Activated CD4-positive, alpha-beta T cell treated with anti-CD3 and anti-CD28 coated beads, Interleukin-2, Interleukin-6, amounts not matched to agents 100 ng/mL and 50 ng/mL, durations not matched to agents 16 hours and 8 hours (primary cell): ENCODE results near the gene MLLT10.

Experiments used
- DNase-seq: peaks from one replicate; pipeline ENCODE4 v3.0.0-alpha.2; 2020

The MLLT10 gene

DNA sequence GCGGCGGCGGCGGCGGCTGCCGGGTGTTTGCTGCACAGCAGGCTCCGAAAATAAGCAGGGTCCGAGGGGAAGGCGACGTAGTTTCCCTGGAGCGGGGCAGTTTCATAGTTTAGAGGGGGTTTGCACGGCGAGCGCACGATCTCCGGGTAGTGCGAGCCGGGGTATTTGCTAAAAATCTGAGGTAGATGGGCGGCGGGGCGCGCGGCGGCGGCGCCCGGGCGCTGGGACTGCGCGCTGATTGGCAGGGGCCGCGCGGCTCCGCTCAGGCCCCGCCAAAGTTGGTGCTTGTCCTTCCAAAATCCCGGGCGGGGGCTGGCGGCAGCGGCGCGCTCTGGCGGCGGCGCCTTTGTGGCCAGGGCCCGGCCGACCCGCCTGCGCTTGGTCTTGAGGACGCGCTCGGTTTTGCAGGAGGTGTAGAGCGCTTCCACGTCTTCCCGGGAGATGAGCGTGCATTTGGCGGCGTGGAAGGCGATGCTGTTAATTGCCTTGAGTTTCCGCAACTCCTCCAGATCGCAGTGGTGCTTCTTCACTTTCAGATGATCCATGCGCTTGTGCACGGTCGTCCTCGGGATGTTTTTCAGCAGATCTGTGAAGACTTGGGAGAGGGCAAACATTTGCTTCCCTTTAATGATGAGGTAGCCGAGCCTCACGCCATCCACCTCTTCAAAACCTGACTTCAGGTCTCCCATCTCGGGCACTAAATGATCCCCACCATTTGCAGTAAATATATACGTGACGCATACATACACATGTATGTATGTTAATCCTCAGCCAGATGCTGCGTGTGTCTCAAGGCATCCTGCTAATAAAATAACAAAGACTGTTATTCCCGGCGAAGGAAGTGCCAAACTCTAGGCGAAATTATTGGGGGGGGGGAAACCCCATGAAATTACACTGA lies 16.6 kb upstream of the MLLT10 start:
- DNase-seq, result peak; percentile 49

DNA sequence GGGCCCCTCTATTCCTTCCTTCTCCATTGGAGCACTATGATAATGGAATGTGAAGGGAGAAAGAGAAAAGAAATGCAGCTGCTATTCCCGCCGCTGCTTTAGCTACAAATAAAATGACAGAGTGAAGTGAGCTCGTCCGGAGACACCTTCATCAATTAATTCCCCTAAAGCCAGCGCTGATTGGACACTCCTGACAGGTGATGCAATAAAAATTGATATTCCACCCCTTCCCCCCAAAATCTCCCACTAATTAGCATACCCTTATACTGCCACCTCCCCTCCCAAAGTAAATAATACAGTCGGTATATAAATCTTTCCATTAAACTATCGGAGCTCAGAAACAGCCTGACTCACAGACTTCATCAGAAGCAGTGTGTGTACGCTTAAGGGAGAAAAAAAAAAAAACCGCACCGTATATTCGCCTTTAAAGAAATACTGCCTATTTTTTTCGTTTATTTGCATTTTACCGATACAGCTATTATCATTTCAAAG lies 15.8 kb upstream of the MLLT10 start:
- DNase-seq, result no peak

DNA sequence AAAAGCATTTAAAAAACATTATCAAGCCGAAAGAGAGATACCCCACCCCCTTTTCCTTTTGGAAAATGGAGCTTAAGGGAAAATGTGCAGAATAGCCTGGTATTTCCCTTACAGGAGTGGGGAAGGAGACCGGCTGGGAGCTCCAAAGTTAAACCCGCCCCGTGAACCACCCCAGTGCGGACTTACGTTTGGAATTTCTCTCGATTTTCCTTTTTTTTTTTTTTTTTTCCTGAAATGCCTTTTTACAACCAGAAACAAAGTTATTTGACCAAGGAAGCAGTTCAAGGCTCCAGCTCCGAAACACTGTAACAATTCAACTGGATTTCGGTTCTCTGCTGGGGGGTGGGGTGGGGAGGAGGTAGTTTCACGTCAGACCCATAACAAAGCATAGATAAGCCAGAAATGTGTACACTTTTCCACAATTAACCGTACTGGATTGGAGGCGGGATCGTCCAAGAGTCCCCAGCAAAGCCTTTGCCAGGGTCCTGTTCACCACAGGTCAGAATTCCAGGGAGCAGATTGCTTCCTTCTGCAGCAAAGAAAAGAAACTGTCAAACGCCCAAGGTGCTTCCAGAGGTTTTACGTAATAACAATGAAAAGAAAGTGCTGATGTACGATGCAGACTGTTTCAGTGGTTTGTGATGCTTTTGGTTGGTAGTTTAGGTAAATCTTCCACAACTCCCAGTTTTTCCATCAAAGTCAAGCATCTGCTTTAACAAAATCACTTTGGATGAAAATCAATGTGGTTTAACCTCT lies 15.2 kb upstream of the MLLT10 start:
- no peak for DNase-seq

DNA sequence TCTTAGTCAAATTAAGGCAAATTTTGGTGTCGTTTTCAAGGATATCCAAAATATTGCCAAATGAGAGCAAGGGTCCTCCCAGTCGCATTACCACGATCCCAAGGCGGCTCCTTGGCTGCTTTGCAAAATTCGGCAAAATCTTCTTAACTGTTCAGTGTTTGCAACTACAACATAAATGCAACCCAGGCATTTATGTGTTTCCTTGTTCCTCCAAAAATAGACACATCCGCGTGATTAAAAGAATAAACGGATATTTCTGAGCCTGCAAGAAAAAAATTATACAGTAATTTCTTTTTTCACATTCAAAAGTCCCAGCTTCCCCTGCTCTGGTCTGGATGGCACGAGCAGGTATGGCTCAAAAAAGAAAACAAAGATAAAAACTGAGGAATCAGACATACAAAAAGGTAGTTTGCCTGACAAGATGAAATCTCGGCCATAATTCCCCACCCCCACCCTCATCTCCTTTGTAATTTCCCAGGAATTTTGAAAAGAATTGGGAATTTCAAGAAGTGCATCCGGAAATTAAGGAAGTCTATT lies 14.6 kb upstream of the MLLT10 start:
- DNase-seq, result no peak

DNA sequence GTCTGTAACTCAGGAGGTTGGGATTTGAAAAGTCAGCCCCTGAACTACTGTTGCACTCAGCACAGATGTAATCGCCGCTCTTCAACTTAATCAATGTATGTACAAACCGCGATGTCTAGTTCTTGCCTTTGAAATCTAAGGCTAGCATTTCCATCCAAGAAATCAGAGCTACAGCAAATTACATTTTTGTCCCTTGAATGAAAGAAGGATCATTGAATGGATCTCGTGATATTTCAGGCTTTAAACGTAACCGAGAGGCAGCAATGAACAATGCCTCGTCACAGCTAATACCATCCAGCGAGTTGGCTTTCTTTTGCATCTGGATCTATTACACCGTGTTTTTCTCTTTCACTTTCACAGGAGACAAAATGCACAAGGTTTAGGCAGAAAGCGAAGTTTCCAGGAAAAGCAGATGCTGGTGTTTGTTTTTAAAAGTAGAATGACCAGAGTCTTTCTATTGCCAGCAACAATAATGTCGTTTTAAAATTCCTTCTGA lies 14.0 kb upstream of the MLLT10 start:
- peak; percentile 51 for DNase-seq

DNA sequence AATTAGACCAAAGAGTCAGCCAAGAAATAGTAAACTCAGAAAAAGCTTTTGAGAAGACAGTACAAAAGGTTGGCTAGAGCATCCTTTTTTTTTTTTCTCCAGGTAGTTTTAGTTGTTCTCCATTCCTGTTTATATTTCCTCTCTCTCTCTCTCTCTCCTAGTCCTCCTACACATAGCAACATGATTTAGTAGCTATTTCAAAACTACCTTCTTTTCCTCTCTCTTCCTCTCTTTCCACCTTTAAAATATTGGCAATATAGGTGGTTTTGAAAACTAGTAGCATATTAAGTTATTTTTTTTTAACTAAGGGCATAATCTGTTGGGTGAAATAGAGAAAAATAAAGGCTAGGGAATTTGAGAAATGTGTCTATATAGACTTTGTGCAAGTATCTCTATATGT lies 13.5 kb upstream of the MLLT10 start:
- no peak for DNase-seq

DNA sequence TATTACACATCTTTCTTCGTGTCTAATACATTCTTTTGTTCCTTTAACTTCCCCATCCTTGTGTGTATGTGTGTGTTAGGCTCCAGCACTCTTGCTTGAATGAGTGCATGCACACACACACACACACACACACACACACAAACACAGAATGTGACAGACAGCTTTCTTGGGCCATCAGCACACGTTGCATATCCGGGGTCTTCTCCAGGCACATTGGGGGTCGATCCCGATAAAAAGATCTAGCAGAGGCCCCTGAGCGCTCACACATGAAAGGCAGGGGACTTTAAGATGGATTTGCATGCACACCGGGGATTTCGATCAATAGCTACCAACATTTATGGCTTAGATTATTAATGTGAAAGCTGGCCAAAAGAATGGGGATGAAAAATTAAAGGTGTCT lies 13.1 kb upstream of the MLLT10 start:
- DNase-seq, result no peak

DNA sequence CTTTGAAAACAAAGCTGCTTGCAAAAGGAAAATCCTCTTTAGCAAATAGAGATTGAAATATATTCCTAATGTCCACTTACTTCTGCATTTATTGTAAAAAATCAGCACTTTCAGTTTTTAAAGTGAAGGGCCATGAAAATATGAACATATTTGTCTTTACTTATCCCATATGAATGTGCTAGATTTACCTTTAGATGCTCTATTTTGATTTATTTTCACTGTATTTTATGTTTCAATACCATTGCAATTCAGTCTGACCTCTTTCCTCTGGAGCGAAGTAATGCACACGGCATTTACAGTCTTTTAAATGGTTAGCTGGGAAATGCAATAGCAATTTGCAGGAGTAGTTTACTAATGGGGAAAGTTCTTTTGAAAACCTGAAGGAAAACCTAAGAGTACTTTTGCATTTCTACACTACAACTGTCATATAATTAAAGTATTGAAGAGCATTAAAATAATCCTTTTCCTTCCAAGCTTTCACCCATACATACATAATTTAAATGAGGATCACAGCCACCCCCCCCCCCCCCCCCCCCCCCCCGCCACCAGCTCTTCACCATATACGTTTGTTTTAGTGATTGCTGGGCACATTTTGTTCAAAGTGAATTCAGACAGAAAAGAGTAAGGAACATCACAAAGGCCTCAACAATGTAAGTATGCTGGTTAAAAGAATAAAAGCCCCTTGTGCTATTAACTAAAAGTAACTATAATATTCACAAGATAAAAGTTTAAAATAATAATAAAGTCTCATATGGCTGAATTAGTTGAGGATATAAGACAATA lies 12.1 kb upstream of the MLLT10 start:
- DNase-seq, result no peak

DNA sequence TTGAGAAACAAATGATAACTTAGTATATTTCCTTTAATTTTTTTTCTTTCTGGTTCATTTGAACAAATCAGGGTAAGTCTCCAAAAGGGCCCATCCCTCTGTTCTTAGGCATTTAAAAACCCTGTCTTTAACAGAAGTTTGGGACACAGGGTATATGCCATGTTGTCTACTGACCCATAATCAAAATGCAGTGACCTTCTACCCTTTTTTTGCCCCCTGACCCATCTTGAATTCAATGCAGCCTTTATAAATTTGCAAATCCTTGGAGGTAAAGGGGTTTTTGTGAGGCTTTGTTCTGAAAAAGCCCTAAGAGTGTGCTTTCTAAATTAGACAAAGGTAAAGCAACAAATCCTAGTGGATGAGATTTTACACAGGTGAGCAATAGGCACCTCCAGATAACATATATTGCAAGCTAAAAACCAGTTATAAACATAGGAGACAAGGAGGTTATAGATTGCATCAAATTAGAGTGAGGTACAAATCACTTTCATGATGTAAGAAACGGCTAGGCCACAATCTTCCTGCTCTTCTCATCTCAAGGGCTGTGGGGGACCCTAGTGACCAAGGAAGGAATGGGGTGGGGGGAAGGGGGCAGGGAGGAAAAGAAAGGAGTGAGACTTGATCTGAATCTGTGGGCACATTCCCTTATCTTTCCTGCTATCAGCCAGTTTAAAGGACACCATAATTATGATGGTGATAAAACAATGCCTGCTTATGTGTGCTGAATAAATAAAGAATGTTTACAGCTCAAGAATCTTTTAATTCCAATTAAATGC lies 11.2 kb upstream of the MLLT10 start:
- DNase-seq, result no peak

DNA sequence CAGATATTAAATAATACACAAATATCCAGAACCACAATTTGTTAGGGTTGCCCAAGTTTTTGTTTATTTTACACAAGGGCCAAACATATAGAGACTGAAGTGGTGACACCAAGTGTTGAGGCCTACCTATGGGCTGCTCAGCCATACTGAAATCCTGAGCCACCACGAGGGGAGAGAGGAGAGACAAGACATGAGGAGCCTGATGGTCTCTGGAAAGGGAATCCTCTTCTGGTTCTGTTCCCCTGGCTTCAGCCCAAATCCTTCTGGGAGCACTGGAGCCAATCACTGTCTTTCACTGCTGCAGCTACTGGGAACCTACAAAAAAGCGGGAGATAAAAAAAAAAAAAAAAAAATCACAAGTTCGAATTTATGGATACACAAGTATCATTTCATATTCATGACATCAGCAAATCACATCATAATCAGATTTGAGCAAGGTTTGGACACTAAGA lies 10.4 kb upstream of the MLLT10 start:
- DNase-seq, result no peak

DNA sequence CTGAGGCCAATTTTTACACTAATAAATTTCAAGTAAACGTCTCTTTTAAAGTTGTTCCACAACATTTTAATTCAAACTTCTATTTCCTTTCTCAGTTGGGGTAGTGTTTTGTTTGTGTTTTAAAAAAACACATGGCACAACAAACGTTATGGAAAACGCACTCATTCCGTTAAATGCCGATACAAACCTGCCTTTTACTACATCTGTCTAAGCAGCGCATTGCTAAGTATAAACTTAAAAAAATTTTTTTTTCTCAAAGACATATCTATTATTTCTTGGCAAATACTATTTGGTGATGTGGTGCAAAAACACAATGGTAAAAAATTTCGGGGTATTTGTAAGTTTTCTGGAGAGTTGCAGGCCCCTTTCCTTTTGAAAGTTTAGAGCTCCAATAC lies 9.9 kb upstream of the MLLT10 start:
- no peak for DNase-seq

DNA sequence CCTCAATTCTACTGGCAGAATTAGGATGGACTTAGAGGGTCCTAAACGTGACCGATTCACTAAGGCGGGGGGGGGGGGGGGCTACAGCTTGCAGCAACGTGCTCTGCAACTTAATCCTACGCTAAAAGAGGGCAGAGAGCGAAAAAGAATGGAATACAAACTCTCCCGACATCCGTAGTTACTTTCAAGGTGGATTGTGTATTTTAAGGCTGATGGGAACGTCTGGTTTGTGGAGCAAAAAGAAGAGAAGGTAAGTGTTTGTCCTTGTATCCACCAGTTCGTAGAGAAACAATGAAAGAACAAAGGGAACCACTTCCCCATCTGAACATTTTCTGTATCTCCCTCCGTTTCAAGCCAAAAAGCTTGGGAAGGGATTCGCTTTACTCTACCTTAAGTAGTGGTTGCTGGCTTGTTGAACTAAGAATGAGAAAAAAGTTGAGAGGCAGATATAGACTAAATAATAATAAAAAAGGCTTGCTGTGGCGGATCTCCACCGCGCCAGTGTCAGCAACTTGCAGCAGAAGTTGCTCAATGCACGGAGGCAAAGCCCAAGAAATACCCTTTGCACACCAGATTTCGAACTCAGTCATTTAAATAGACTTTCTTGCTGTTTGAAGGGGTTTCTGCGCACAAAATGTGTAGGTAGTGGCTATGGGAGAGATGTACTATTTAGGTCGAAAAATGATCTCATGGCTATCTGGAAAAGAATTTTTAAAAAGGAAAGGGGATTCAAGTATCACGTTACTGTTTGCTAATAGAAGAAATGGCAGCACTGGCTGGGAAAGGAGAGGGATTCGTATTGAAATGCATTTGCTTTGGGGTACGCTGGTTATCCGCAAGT lies 9.3 kb upstream of the MLLT10 start:
- no peak for DNase-seq

DNA sequence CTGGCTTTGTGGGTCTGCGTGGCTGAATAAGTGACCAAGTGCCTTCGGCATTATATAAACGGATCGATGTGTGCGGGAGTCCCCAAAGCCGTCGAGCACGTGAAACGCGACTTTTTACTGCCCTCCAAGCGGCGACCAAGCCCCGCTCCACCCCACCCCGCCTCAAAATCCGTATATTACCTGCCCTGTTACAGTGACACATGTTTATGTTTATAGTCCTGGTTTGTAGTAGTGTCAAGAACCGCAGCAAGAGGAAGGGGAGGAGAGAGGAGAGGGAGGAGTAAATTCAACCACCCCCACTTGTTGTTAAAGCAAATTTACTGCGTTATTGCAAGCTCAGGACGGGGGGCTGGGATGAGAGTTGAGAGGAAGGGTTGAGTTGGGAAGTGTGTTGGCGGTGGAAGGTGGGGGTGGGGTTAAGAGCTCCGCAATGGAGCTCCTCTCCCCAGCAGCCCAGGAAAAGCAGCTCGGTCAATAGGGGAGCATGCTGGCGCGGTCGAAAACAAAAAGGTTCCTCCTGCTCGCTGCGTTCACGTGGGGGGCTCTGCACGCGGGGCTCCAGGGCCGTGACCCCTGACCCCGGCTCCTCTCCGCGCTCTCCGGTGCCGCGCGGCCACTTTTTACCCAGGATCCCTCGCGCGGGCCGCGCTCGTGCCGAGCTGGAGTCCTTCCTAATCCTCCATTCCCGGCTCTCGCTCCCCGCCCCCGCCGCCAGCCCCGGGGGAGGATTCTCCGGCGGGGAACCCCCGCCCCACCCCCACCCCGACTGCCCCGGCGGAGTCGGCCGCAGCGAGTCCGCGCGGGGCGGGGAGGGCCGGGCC lies 8.5 kb upstream of the MLLT10 start, which contains the start of gene SKIDA1:
Gene SKIDA1 (minus strand): TSS at position 316 of the 821 bp plus-strand sequence. CDS start 7,860 bp downstream, outside the sequence.
- DNase-seq, result peak; percentile 76

DNA sequence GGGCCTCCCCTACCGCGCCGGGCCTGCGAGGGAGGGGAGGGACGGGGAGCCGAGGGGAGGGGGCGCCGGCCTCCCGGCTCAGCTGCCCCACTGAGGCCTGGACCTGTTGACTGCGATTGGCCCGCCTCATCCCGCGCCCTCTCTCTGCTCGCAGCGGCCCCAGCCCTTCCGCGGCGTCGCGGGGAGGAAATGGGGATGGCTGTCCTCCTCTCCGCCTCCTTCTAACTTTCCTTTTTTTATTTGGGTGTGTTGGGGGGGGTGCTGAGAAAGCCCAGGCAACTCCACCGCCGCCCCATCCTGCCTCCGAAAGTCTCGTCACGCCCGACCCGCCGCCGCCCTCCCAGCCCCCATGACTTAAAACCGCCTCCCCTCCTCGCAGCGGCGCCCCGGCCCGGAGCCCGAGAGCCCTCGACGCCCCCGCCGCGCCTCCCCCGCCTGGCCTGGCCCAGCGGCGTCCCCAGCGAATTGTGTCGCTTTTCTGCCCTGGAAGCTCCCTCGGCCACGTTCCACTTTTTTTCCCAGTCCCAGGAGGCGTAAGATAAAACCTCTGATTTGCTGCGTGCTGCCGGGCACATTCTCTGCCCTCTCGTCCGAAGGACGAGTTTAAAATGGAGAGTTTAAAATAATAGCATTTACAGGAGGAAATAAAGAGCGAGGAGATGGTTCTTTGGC lies 7.7 kb upstream of the MLLT10 start:
- DNase-seq, result peak; percentile 66

DNA sequence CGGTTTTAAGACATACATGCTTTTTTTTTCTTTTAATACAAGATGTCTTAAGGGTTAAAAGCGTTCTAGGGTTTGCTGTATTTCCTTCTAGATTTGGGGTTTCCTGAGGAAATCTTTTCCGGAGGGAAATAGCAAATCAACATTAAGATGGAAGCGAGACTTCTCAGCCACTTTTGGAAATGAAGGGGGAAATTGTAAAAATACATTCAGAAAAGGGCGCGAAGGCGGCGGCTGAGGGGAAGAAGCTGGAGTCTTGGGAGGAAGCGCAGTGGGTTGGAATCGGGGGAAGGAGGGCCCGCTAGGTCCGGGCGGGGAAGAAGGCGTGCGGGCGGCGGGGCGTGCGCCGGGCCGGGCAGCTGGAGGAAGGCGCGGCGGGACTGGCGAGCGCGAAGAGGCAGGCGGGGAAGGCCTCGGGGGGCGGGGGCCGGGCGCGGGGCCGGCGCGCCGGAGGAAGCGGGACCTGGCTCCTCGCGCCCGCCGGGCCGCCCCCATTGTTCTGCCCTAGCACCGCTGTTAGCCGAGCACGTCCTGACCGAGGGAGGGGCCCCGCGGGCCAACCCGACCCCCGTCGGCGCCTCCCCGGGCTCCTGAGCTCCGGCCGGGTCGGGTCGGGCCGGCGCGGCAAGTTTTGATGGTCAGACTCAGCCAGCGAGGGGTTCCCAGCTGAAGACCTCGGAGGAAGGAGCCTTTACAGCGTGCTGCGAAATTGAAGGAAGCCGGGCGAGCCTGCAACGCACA lies 7.0 kb upstream of the MLLT10 start:
- DNase-seq, result peak; percentile 56

DNA sequence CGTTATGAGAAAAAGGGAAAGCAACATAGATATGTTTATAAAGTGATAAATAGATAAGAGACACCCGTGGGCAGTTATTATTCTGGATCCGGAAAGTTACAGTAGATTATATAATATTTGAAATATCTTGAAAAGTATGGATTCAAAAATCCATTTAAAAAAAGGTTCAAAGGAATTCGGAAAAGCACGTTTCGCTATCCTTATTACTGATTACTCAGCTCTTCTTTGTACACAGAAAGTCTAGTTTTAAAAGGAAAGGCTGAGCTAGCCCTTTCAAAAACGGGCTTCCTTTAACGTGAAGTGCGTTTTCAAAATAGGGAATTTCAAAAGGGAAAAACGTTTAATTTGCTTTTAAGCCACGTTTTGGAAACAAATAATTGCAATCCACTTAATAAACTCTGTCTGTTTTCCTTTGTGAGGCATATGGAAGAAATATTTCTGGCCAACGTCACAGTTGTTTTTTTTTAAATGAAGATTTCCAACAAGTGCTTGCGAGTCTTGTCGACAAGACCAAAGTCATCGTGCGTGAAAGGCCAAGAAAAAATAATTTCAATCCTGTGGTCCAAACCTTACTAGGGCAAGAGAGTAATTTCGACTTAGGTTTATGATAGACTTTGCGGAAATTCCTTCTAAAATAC lies 6.3 kb upstream of the MLLT10 start:
- DNase-seq, result no peak

DNA sequence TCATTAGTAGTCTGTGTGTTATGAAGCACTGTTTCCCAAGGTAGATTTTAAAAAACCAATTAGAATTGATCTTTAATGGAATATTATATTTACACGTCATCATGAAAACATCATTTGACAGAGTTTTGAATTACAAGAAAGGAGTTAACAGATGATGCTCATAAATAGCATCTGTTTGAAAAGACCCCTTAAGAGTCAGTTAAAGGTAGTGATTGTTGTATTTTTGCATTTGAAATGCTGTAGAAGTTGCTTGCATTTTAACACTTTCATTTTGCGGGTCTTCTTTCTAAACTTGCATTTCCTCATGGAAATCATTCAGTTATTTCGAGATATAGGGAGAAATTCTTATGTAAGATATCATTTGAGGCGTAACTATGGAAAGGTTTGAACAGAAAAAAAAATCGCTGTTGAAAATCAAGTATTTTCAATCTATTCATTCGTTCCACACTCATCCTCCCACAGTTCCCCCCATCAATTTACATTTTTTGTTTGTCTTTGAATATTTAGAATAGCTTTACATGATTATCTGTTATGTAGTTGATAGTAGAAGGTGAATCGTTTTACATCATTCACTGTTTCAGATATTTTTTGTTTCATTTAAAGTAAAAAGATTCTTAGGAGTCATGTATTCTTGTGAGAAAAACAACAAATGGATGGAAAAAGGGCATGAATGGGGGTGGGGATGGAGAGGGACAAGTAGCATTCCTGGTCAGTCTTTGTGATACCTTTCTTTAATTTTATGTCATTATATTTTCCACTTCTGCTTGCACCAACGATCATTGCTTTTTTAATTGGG lies 5.6 kb upstream of the MLLT10 start:
- DNase-seq, result no peak
